Lower leg skin (tissue), 4 donors: ENCODE results near the gene USP49. TPM values are rescaled to one million over a fixed set of nuclear protein-coding genes. Genes with fewer than 3 reads are reported as not detected.

Source experiments
- DNase-seq, 2 donors: peaks; one replicate each; pipeline ENCODE4 v3.0.0-alpha.2; 2019; ENCODE audit warnings: low spot score in 2 of 2
- H3K4me3 ChIP-seq: fragments of 200-600 bp; sonication (generic); 2 replicates; pipeline ENCODE4 v1.5.1; 2017; ENCODE audit warnings: mild to moderate bottlenecking, low read depth; ENCODE audit not compliant: poor library complexity, severe bottlenecking
- CTCF ChIP-seq, 3 donors: fragments of 450-650 bp; IDR thresholded peaks; one replicate each; pipeline ENCODE4 v1.5.1; 2016; ENCODE audit warnings: antibody characterized with exemption in 3 of 3, mild to moderate bottlenecking in 3 of 3, moderate library complexity in 2 of 3
- POLR2A ChIP-seq, 2 donors: fragments of 450-650 bp; IDR thresholded peaks; one replicate each; pipeline ENCODE4 v1.6.1; 2016 to 2017; ENCODE audit warnings: antibody characterized with exemption in 2 of 2, mild to moderate bottlenecking in 1 of 2, moderate library complexity in 1 of 2
- WGBS, 2 donors: methylation state at CpG; one replicate each; pipeline ENCODE4 v1.1.5; 2018; 5-methylcytosine and 5-hydroxymethylcytosine counted together
- intact Hi-C: fragments of 100-400 bp; cut with DNase I; formaldehyde crosslinking; loops from one replicate; pipeline ENCODE4 v1.15.0; 2023; ENCODE audit warnings: low total_unique reads
- total RNA-seq, 4 donors: library from RNA; depleted of rRNA; stranded (reverse); fragments of >200 nt; gene quantifications; one replicate each; pipeline ENCODE4 v1.1.0, GENCODE V29; 2016

Gene USP49
- total RNA-seq, 4 donors from 2014 or later, result 2.3 to 7.3 (median 3.7) TPM

GRCh38 chr6:41777551-41778285 is 117.5 kb downstream of the USP49 start:
- intact Hi-C loops, result no loop called here
- DNase-seq, result no peak

DNA sequence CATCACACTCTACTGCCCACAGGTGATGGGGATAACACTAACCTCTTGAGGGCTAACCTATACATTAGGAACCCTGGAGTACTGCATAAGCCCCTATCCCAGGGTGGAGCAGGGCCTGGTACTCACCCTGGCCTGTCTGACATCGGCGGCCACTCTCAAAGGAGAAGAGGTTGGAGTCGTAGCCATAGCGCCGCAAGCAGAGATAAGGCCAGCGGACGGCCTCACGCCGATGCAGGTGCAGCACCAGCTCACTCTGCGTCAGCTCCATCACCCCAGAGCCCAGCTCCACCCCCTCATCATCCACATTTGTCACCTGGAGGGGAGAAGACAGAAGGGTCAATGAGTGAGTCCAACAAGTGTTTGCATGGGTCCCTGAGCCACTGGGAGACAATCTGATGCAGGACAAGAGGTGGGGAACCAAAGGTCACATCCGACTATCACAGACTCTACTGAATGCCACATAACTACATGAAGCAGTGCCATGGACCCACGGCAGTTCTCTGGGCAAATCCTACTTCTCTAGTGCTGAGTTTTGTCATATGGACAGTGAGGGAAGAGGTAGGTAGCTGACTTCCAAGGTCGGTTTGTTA is 119.8 kb downstream of the USP49 start:
- intact Hi-C loops, result no loop called here
- 91 to 97% methylated on average over 13 of the region's 13 CpGs for WGBS, 2 donors
- no peak overlapping the region for H3K4me3 ChIP-seq
- no peak for DNase-seq
- TF ChIP-seq POLR2A (IDR thresholded peaks at IDR 0.05) (no peak), CTCF (IDR thresholded peaks at IDR 0.05) (no peak)

More at GRCh38 chr6:41777551-41778285, 117.5 kb downstream of the USP49 start:
- TF ChIP-seq POLR2A (IDR thresholded peaks at IDR 0.05) (no peak), CTCF (IDR thresholded peaks at IDR 0.05) (no peak)
- 85 to 91% methylated on average over 5 of the region's 5 CpGs for WGBS, 2 donors
- H3K4me3 ChIP-seq, result no peak overlapping the region

DNA sequence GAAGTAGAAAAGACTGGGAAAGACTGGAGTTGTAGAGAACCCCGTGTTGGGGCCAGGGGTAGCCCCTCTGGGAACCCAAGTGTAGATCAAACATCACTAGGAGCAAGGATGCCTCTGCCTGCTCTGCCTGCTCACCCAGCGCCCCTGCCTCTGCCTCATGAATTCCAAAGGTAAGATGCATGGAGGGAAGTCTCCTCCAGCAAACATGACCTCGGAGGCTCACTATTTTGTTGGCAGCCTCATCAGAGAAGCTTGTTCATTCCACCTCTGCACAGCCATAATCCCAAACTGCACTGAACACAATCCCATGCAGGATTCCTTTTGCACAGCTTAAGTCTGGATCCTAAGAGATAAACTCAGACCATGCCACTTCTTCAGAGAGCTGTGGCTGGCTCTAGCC is 120.3 kb downstream of the USP49 start:
- no peak overlapping the region for H3K4me3 ChIP-seq
- DNase-seq, result no peak
- WGBS, 2 donors, result 77 to 86% methylated on average over 3 of the region's 3 CpGs
- intact Hi-C loops, result no loop called here
- no peak for TF ChIP-seq POLR2A (IDR thresholded peaks at IDR 0.05)
- no peak for TF ChIP-seq CTCF (IDR thresholded peaks at IDR 0.05)

DNA sequence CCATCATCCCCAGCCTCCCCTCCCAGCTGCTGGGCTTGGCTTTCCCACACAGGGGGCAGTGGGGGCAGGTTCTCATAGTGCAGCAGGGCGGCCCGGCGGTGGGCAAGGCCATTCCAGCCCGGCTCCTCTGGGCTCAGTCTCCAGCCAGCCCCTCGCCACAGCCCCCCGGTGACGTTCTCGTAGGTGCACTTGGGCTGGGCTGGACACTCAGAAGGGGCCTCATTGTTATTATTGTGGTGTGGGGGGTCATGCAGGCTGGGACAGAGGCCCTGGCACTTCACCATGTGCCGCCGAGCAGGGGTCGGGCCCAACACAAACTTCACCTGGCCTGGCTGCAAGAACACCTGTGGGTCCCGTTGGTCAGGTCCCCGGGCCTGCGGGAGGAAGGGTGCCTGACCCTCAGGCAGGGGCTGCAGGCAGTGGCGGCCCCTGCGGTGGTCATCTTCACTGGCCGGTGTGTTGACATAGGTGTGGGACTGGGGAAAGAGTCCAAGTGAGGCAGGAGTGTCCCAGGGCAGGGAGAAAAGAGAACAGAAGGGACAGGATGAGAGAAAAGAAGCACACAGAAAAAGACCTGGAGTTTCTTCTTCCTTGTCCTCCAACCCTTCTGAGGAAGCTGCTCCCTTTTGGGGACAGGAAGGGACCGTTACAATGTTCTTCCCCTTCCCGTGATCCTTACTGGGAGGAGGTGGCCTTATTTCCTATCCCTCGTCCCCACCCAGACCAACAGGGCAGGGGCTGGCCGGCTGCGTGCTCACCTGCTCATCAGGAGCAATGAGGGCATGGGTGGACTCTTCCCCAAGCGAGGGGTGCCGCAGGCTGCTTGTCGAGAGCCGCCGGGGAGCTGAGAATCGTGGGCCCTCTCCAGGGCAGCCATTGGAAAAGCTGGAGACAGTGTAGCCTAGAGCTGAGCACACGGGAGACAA is 123.9 kb downstream of the USP49 start:
- intact Hi-C loops, result no loop called here
- TF ChIP-seq POLR2A (IDR thresholded peaks at IDR 0.05), result no peak
- no peak for TF ChIP-seq CTCF (IDR thresholded peaks at IDR 0.05)
- WGBS, 2 donors, result 88 to 94% methylated on average over 26 of the region's 29 CpGs
- DNase-seq, result no peak
- H3K4me3 ChIP-seq, result no peak overlapping the region

GRCh38 chr6:41770381-41771057 is 124.7 kb downstream of the USP49 start:
- DNase-seq, result no peak
- intact Hi-C loops, result no loop called here
- no peak overlapping the region for H3K4me3 ChIP-seq
- 90 to 94% methylated on average over 15 to 28 of the region's 30 CpGs for WGBS, 2 donors
- no peak for TF ChIP-seq CTCF (IDR thresholded peaks at IDR 0.05)
- no peak for TF ChIP-seq POLR2A (IDR thresholded peaks at IDR 0.05)
